ENCODE data around the gene SELENOV.

Gene SELENOV

DNA sequence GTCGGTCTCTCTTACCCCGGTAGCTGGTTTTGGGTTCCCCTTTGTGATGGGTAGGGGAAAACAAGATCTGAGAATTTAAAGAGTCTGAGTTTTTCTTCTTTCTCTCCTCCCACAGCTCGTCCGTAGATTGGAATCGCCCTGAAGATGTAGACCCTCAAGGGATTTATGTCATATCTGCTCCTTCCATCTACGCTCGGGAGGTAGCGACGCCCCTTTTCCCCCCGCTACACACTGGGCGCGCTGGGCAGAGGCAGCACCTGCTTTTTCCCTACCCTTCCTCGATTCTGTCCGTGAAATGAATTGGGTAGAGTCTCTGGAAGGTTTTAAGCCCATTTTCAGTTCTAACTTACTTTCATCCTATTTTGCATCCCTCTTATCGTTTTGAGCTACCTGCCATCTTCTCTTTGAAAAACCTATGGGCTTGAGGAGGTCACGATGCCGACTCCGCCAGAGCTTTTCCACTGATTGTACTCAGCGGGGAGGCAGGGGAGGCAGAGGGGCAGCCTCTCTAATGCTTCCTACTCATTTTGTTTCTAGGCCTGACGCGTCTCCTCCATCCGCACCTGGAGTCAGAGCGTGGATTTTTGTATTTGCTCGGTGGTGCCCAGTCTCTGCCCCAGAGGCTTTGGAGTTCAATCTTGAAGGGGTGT is 7.1 kb upstream of the SELENOV start:
- H3K27me3 ChIP-seq (ENCODE audit: control insufficient read depth, insufficient read depth, low read length): peaks cover 66% of the 10 kb centered on the region
- no peak overlapping the region for H3K9ac ChIP-seq (ENCODE audit: low read depth, low read length)
- H3K36me3 ChIP-seq (ENCODE audit: control insufficient read depth, insufficient read depth, low read length): no peaks in the 10 kb centered on the region
- peak overlapping the region; percentile 90 for H3K4me3 ChIP-seq (ENCODE audit: low read depth, low read length)
- peaks cover 7% of the 10 kb centered on the region for H3K4me1 ChIP-seq (ENCODE audit: control insufficient read depth, insufficient read depth, low read length)
- H3K27ac ChIP-seq (ENCODE audit: low read depth, low read length): no peak overlapping the region
- no peaks in the 10 kb centered on the region for H3K9me3 ChIP-seq (ENCODE audit: control insufficient read depth, insufficient read depth, low read length)

DNA sequence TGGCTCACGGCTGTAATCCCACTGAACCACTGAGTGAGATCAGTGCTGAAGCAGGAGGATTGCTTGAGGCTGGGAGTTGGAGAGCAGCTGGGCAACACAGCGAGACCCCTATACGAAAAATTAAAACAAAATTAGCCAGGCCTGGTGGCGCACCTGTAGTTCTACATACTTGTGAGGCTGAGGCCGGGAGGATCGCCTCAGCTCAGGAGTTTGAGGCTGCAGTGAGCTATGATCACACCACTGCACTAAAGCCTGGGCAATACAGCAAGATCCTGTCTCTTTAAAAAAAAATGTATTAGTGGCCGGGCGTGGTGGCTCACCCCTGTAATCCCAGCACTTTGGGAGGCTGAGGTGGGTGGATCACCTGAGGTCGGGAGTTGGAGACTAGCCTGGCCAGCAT is 6.3 kb upstream of the SELENOV start:
- no peaks in the 10 kb centered on the region for H3K9me3 ChIP-seq (ENCODE audit: control insufficient read depth, insufficient read depth, low read length)
- no peak overlapping the region for H3K27ac ChIP-seq (ENCODE audit: low read depth, low read length)
- no peak overlapping the region for H3K9ac ChIP-seq (ENCODE audit: low read depth, low read length)
- no peak overlapping the region for H3K4me3 ChIP-seq (ENCODE audit: low read depth, low read length)
- H3K27me3 ChIP-seq (ENCODE audit: control insufficient read depth, insufficient read depth, low read length): peaks cover 62% of the 10 kb centered on the region
- H3K4me1 ChIP-seq (ENCODE audit: control insufficient read depth, insufficient read depth, low read length): peaks cover 7% of the 10 kb centered on the region
- H3K36me3 ChIP-seq (ENCODE audit: control insufficient read depth, insufficient read depth, low read length): no peaks in the 10 kb centered on the region

DNA sequence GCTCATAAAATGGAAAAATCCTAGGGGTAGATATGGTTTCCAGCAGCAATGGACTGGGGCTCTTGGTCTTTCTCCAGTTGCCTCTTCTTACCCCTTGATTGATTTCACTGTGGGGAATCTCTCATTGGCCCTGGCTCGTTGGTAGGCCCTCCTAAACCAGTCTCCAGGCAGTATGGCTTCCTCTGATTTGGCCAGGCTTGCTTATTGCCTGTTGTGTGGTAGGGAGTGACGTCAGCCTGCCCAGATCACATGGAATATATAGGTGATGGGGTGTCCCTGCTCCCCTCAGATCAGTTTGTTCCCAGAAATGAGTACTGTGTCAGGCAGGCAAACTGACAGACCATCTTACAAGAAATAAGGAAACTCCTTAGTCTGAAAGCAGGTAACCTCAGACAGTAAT is 5.7 kb upstream of the SELENOV start:
- H3K4me3 ChIP-seq (ENCODE audit: low read depth, low read length): no peak overlapping the region
- no peaks in the 10 kb centered on the region for H3K36me3 ChIP-seq (ENCODE audit: control insufficient read depth, insufficient read depth, low read length)
- H3K4me1 ChIP-seq (ENCODE audit: control insufficient read depth, insufficient read depth, low read length): peaks cover 7% of the 10 kb centered on the region
- H3K27me3 ChIP-seq (ENCODE audit: control insufficient read depth, insufficient read depth, low read length): peaks cover 62% of the 10 kb centered on the region
- no peak overlapping the region for H3K27ac ChIP-seq (ENCODE audit: low read depth, low read length)
- no peak overlapping the region for H3K9ac ChIP-seq (ENCODE audit: low read depth, low read length)
- no peaks in the 10 kb centered on the region for H3K9me3 ChIP-seq (ENCODE audit: control insufficient read depth, insufficient read depth, low read length)

GRCh38 chr19:39512988-39513387 is 2.0 kb upstream of the SELENOV start:
- Histone ChIP-seq H3K4me1 (ENCODE audit: control insufficient read depth, insufficient read depth, low read length) (peaks cover under 1% of the 10 kb centered on the region; the same call in 1 of the 2 replicates), H3K9me3 (ENCODE audit: control insufficient read depth, insufficient read depth, low read length) (no peaks in the 10 kb centered on the region), H3K27ac (ENCODE audit: low read depth, low read length) (no peak overlapping the region), H3K27me3 (ENCODE audit: control insufficient read depth, insufficient read depth, low read length) (peaks cover 31% of the 10 kb centered on the region), H3K36me3 (ENCODE audit: control insufficient read depth, insufficient read depth, low read length) (no peaks in the 10 kb centered on the region), H3K9ac (ENCODE audit: low read depth, low read length) (no peak overlapping the region), H3K4me3 (ENCODE audit: low read depth, low read length) (no peak overlapping the region)

GRCh38 chr19:39515551-39516191 is 732 bp downstream of the SELENOV start:
- Histone ChIP-seq H3K27ac (ENCODE audit: low read depth, low read length) (peak overlapping the region; percentile 26), H3K9me3 (ENCODE audit: control insufficient read depth, insufficient read depth, low read length) (no peaks in the 10 kb centered on the region)

DNA sequence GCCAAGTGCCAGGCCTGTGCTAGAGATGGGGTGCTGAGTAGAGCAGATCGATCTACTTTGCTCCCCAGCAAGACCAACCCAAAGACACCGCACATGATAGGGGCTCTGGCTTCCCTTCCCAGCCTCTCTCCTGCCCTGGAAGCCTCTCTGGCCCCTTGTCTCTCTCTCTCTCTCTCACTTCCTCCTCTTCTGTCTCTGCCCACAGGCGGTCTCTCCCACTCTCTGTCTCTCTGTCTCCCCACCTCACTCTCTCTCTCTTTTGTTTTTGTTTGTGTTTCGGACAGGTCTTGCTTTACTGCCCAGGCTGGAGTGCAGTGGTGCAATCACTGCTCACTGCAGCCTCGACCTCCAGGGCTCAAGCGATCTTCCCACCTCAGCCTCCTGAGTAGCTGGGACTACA is 1.3 kb downstream of the SELENOV start:
- peak overlapping the region; percentile 59; the same call in 1 of the 2 replicates for H3K9ac ChIP-seq (ENCODE audit: low read depth, low read length)
- H3K4me3 ChIP-seq (ENCODE audit: low read depth, low read length): peak overlapping the region; percentile 86
- H3K9me3 ChIP-seq (ENCODE audit: control insufficient read depth, insufficient read depth, low read length): no peaks in the 10 kb centered on the region
- H3K27ac ChIP-seq (ENCODE audit: low read depth, low read length): no peak overlapping the region
- peaks cover 16% of the 10 kb centered on the region for H3K27me3 ChIP-seq (ENCODE audit: control insufficient read depth, insufficient read depth, low read length)
- H3K4me1 ChIP-seq (ENCODE audit: control insufficient read depth, insufficient read depth, low read length): no peaks in the 10 kb centered on the region
- peaks cover 4% of the 10 kb centered on the region; the same call in 1 of the 2 replicates for H3K36me3 ChIP-seq (ENCODE audit: control insufficient read depth, insufficient read depth, low read length)

More at GRCh38 chr19:39515551-39516191, 732 bp downstream of the SELENOV start:
- H3K27me3 ChIP-seq (ENCODE audit: control insufficient read depth, insufficient read depth, low read length): peaks cover 16% of the 10 kb centered on the region
- H3K4me3 ChIP-seq (ENCODE audit: low read depth, low read length): peak overlapping the region; percentile 86
- peak overlapping the region; percentile 59 for H3K9ac ChIP-seq (ENCODE audit: low read depth, low read length)
- H3K4me1 ChIP-seq (ENCODE audit: control insufficient read depth, insufficient read depth, low read length): no peaks in the 10 kb centered on the region
- H3K36me3 ChIP-seq (ENCODE audit: control insufficient read depth, insufficient read depth, low read length): no peaks in the 10 kb centered on the region; the same call in 1 of the 2 replicates

DNA sequence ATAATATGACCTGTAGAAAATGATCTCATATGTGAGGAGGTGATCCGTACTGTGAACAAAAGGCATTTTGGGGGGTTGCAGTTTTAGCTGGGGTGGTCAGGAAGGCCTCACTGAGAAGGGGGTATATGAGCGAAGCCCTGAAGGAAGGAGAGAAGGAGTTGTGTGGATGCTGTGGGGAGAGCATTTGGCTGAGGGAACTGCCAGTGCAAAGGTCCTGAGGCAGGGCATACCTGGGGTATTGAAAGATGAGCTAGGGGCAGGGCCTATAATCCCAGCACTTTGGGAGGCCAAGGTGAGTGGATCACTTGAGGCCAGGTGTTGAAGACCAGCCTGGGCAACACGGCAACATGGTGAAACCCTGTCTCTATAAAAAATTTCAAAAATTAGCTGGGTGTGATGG is 2.5 kb downstream of the SELENOV start:
- no peak overlapping the region for H3K9ac ChIP-seq (ENCODE audit: low read depth, low read length)
- H3K36me3 ChIP-seq (ENCODE audit: control insufficient read depth, insufficient read depth, low read length): peaks cover 4% of the 10 kb centered on the region; the same call in 1 of the 2 replicates
- H3K4me1 ChIP-seq (ENCODE audit: control insufficient read depth, insufficient read depth, low read length): no peaks in the 10 kb centered on the region
- no peak overlapping the region for H3K4me3 ChIP-seq (ENCODE audit: low read depth, low read length)
- H3K27ac ChIP-seq (ENCODE audit: low read depth, low read length): no peak overlapping the region
- H3K9me3 ChIP-seq (ENCODE audit: control insufficient read depth, insufficient read depth, low read length): no peaks in the 10 kb centered on the region
- peaks cover 16% of the 10 kb centered on the region for H3K27me3 ChIP-seq (ENCODE audit: control insufficient read depth, insufficient read depth, low read length)

- no peak overlapping the region; the same call in 1 of the 2 replicates for H3K4me3 ChIP-seq (ENCODE audit: low read depth, low read length)
- H3K9me3 ChIP-seq (ENCODE audit: control insufficient read depth, insufficient read depth, low read length): no peaks in the 10 kb centered on the region
- H3K4me1 ChIP-seq (ENCODE audit: control insufficient read depth, insufficient read depth, low read length): no peaks in the 10 kb centered on the region
- peaks cover 13% of the 10 kb centered on the region for H3K27me3 ChIP-seq (ENCODE audit: control insufficient read depth, insufficient read depth, low read length)
- no peak overlapping the region for H3K9ac ChIP-seq (ENCODE audit: low read depth, low read length)
- H3K27ac ChIP-seq (ENCODE audit: low read depth, low read length): no peak overlapping the region
- H3K36me3 ChIP-seq (ENCODE audit: control insufficient read depth, insufficient read depth, low read length): peaks cover 4% of the 10 kb centered on the region; the same call in 1 of the 2 replicates
These were observed 3.5 kb downstream of the SELENOV start for GRCh38 chr19:39518458-39518857.

GRCh38 chr19:39518975-39519374 is 4.0 kb downstream of the SELENOV start:
- Histone ChIP-seq H3K4me3 (ENCODE audit: low read depth, low read length) (no peak overlapping the region; the same call in 1 of the 2 replicates), H3K9me3 (ENCODE audit: control insufficient read depth, insufficient read depth, low read length) (no peaks in the 10 kb centered on the region), H3K27me3 (ENCODE audit: control insufficient read depth, insufficient read depth, low read length) (peaks cover 9% of the 10 kb centered on the region), H3K9ac (ENCODE audit: low read depth, low read length) (no peak overlapping the region), H3K27ac (ENCODE audit: low read depth, low read length) (no peak overlapping the region), H3K4me1 (ENCODE audit: control insufficient read depth, insufficient read depth, low read length) (no peaks in the 10 kb centered on the region), H3K36me3 (ENCODE audit: control insufficient read depth, insufficient read depth, low read length) (peaks cover 4% of the 10 kb centered on the region; the same call in 1 of the 2 replicates)

- Histone ChIP-seq H3K9me3 (ENCODE audit: control insufficient read depth, insufficient read depth, low read length) (no peaks in the 10 kb centered on the region), H3K4me1 (ENCODE audit: control insufficient read depth, insufficient read depth, low read length) (no peaks in the 10 kb centered on the region), H3K36me3 (ENCODE audit: control insufficient read depth, insufficient read depth, low read length) (peaks cover 4% of the 10 kb centered on the region), H3K27ac (ENCODE audit: low read depth, low read length) (no peak overlapping the region), H3K4me3 (ENCODE audit: low read depth, low read length) (no peak overlapping the region), H3K27me3 (ENCODE audit: control insufficient read depth, insufficient read depth, low read length) (no peaks in the 10 kb centered on the region), H3K9ac (ENCODE audit: low read depth, low read length) (no peak overlapping the region)
These were observed 5.9 kb downstream of the SELENOV start for GRCh38 chr19:39520541-39521484.
